Measurements from ENCODE around the gene GCH1.

Gene GCH1

GRCh38 chr14:54796961-54797360, 105.7 kb downstream of the GCH1 start:
- DNase-seq, result no peak

- DNase-seq, result no peak
Observed at GRCh38 chr14:54794796-54795195, 107.8 kb downstream of the GCH1 start.

GRCh38 chr14:54794159-54794558, 108.5 kb downstream of the GCH1 start:
- DNase-seq, result no peak

GRCh38 chr14:54792288-54792687, 110.3 kb downstream of the GCH1 start:
- no peak for DNase-seq

Data from effector CD4-positive, alpha-beta T cell (primary cell).